Dendritic cell treated with granulocyte-macrophage colony-stimulating factor and Interleukin-4, amounts not matched to agents 40 ng/mL and 50 ng/mL, for 4 days (primary cell): ENCODE measurements around the gene ST6GALNAC3.

Experiments used
- H3K27ac Mint-ChIP-seq: one replicate; pipeline ENCODE4 v1.8.0; 2022; ENCODE audit warnings: mild to moderate bottlenecking, mixed read lengths
- H3K27me3 Mint-ChIP-seq: one replicate; pipeline ENCODE4 v1.8.0; 2022; ENCODE audit warnings: mild to moderate bottlenecking, mixed read lengths
- H3K36me3 Mint-ChIP-seq: one replicate; pipeline ENCODE4 v1.8.0; 2022; ENCODE audit warnings: low read depth, mixed read lengths
- H3K4me1 Mint-ChIP-seq: one replicate; pipeline ENCODE4 v1.8.0; 2022; ENCODE audit warnings: low read depth, mixed read lengths
- H3K4me3 Mint-ChIP-seq: one replicate; pipeline ENCODE4 v1.8.0; 2022; ENCODE audit warnings: mild to moderate bottlenecking, moderate library complexity, mixed read lengths
- H3K9me3 Mint-ChIP-seq: one replicate; pipeline ENCODE4 v1.8.0; 2022; ENCODE audit warnings: mixed read lengths
- intact Hi-C: fragments of 100-400 bp; cut with micrococcal nuclease; formaldehyde crosslinking; loops from one replicate; pipeline ENCODE4 v1.15.0; 2022

The ST6GALNAC3 gene

DNA sequence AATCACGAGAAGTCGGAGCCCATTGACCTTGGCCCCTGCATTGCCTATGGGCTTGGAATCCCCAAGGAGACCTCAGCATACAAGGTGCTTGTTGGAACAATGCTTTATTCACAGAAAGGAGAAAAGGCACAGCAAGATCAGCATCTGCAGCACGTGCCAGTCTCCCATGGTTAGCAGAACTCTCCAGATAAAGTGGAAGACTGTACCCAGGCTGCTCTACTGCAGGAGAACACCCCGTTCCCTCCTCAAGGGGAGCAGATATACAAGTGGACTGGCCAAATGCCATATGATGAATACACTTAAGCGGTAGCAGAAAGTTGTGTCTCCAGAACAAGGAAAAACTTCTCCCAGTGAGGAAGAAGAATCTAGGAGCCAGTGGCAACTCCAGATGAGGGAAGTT lies 53.5 kb downstream of the ST6GALNAC3 start:
- H3K27ac Mint-ChIP-seq: no peak overlapping the region
- no peaks in the 10 kb centered on the region for H3K36me3 Mint-ChIP-seq
- H3K27me3 Mint-ChIP-seq: no peaks in the 10 kb centered on the region
- H3K9me3 Mint-ChIP-seq: no peaks in the 10 kb centered on the region
- no peaks in the 10 kb centered on the region for H3K4me1 Mint-ChIP-seq
- H3K4me3 Mint-ChIP-seq: no peak overlapping the region
- intact Hi-C loops: no loop called here

DNA sequence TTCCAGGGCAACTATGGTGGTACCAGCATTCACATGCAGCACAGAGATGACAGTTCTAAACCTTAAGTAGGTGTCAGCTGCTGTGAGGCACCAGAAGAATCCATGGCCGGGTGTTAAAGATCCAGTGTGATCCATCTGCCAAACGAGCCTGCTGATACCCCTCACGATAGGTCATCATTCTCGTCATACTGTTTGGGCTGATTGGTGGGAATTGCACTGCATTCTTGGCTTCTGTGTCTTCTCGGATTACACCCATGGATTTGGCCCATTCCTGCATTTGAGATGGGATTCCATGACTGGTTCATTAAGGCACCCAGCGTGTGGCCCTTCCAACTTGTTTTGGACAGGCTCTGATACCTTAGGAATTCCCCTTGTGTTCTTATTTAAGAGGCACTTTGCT lies 55.2 kb downstream of the ST6GALNAC3 start:
- no peak overlapping the region for H3K4me3 Mint-ChIP-seq
- H3K4me1 Mint-ChIP-seq: no peaks in the 10 kb centered on the region
- no peaks in the 10 kb centered on the region for H3K9me3 Mint-ChIP-seq
- intact Hi-C loops: no loop called here
- no peaks in the 10 kb centered on the region for H3K36me3 Mint-ChIP-seq
- no peak overlapping the region for H3K27ac Mint-ChIP-seq
- H3K27me3 Mint-ChIP-seq: no peaks in the 10 kb centered on the region

GRCh38 chr1:76130992-76131391 lies 56.4 kb downstream of the ST6GALNAC3 start:
- Mint-ChIP-seq H3K27me3 (no peaks in the 10 kb centered on the region), H3K36me3 (no peaks in the 10 kb centered on the region), H3K27ac (no peak overlapping the region), H3K9me3 (no peaks in the 10 kb centered on the region), H3K4me1 (no peaks in the 10 kb centered on the region), H3K4me3 (no peak overlapping the region)
- intact Hi-C loops: no loop called here

DNA sequence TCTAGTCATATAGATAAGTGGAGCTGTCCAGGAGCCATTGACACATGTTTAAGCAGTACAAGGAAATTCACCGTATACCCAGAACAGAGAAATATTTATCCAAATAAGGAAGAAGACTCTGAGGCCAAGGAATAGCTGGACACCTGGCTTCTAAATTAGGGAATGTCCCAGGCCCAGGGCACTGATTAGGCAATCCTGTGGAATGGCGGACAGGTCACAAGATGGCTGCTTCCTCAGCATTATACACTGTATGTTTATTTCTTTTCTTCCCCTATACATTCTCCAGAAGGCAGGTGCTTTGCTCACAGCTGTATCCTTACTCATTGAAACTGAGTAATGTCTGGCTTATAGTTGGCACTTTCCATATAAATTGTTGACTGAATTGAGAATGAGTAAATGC lies 59.4 kb downstream of the ST6GALNAC3 start:
- Mint-ChIP-seq H3K9me3 (no peaks in the 10 kb centered on the region), H3K4me3 (no peak overlapping the region), H3K27me3 (no peaks in the 10 kb centered on the region), H3K36me3 (no peaks in the 10 kb centered on the region), H3K27ac (no peak overlapping the region), H3K4me1 (no peaks in the 10 kb centered on the region)
- intact Hi-C loops: no loop called here

DNA sequence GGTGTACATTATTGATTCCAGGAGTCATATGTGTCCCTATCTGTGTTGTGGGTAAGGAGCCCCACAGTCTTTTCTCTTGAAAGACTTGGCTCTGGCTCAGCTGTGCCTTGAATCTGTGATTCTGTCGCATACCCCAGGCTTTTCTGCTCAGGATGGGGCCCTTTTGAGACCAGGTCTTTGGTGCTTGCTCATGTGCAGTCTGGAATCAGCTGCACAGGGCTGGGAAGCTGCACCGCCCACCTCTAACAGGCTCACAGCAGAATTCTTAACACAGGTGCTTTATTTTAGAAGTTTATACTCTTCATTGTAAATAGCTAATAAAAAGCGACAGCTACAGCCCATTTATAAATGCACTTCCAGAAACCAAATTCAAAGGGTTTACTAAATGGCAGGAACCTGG lies 61.3 kb downstream of the ST6GALNAC3 start:
- Mint-ChIP-seq H3K36me3 (no peaks in the 10 kb centered on the region), H3K4me1 (no peaks in the 10 kb centered on the region), H3K27ac (no peak overlapping the region), H3K4me3 (no peak overlapping the region), H3K9me3 (no peaks in the 10 kb centered on the region), H3K27me3 (no peaks in the 10 kb centered on the region)
- intact Hi-C loops: no loop called here

DNA sequence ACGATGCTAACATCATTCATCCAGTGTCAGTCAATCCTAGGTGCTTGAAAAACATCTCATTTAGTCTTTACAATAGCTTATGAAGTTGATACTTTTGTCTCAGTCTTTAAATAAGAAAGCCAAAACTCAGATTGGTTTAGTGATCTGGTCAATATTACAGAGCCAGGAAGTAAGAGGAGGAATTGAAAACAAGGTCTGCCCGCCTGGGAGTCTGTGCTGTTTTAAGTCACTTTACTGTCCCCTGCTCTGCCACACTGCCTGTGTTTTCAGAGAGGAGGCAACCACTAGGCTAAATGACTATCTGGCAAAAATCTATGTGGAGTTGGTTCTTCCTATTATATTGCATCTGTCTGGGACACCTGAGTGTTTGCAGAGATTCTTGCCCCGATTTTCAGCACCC lies 62.3 kb downstream of the ST6GALNAC3 start:
- Mint-ChIP-seq H3K27me3 (no peaks in the 10 kb centered on the region), H3K27ac (no peak overlapping the region), H3K4me3 (no peak overlapping the region), H3K36me3 (no peaks in the 10 kb centered on the region), H3K9me3 (no peaks in the 10 kb centered on the region), H3K4me1 (no peaks in the 10 kb centered on the region)
- intact Hi-C loops: no loop called here

- intact Hi-C loops: no loop called here
- Mint-ChIP-seq H3K36me3 (no peaks in the 10 kb centered on the region), H3K9me3 (no peaks in the 10 kb centered on the region), H3K27me3 (no peaks in the 10 kb centered on the region), H3K4me3 (no peak overlapping the region), H3K27ac (no peak overlapping the region), H3K4me1 (no peaks in the 10 kb centered on the region)
Observed at GRCh38 chr1:76137746-76138145, 63.2 kb downstream of the ST6GALNAC3 start.

GRCh38 chr1:76138217-76138616 lies 63.7 kb downstream of the ST6GALNAC3 start:
- H3K4me3 Mint-ChIP-seq: no peak overlapping the region
- H3K27ac Mint-ChIP-seq: no peak overlapping the region

DNA sequence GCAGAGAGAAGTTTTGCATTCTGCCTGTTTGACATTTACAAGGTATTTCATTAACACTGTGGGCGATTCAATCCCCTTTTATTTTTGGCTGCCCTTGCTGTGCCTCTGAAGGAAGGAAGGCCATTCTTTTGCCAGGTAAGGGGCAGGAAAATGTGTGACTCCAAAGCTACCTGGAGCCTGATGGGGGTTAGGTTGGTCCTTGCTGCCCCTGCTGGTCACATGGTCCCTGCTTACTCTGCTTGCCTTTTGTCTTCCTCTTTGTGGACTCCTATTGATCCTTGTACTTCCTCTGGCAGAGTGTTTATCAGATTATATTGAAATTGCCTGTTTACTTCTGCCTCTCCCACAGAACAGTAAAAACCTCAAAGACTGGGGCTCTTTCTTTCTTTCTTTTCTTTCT lies 65.7 kb downstream of the ST6GALNAC3 start:
- Mint-ChIP-seq H3K4me1 (no peaks in the 10 kb centered on the region), H3K27me3 (no peaks in the 10 kb centered on the region), H3K9me3 (no peaks in the 10 kb centered on the region), H3K4me3 (no peak overlapping the region), H3K27ac (no peak overlapping the region), H3K36me3 (no peaks in the 10 kb centered on the region)
- intact Hi-C loops: no loop called here

More at GRCh38 chr1:76138217-76138616, 63.7 kb downstream of the ST6GALNAC3 start:
- intact Hi-C loops: no loop called here
- H3K4me1 Mint-ChIP-seq: no peaks in the 10 kb centered on the region
- H3K36me3 Mint-ChIP-seq: no peaks in the 10 kb centered on the region
- no peaks in the 10 kb centered on the region for H3K27me3 Mint-ChIP-seq
- no peaks in the 10 kb centered on the region for H3K9me3 Mint-ChIP-seq

DNA sequence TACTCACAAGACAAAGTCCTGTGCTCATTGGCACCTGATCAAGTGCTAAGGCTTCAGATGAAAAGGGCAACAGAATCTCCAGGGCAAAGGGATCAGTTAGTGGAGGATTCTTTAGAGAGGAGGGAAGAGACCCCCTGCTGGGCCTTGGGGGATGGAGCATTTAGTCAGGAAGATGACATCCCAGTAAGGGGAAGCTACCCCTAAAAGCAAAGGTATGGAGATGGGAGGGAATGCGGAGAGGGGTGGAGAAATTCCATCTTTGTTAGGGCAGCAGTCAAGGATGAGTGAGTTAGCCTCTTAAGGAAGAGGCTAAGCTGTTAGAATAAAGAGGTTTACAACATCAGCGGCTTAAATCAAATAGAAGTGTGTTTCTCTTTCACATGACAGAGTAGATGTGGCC lies 67.4 kb downstream of the ST6GALNAC3 start:
- intact Hi-C loops: no loop called here
- Mint-ChIP-seq H3K27me3 (no peaks in the 10 kb centered on the region), H3K27ac (no peak overlapping the region), H3K36me3 (no peaks in the 10 kb centered on the region), H3K4me3 (no peak overlapping the region), H3K9me3 (no peaks in the 10 kb centered on the region), H3K4me1 (no peaks in the 10 kb centered on the region)

- intact Hi-C loops: no loop called here
- H3K27ac Mint-ChIP-seq: no peak overlapping the region
- H3K36me3 Mint-ChIP-seq: no peaks in the 10 kb centered on the region
- no peaks in the 10 kb centered on the region for H3K4me1 Mint-ChIP-seq
- no peaks in the 10 kb centered on the region for H3K27me3 Mint-ChIP-seq
- no peaks in the 10 kb centered on the region for H3K9me3 Mint-ChIP-seq
- no peak overlapping the region for H3K4me3 Mint-ChIP-seq
Observed at GRCh38 chr1:76142771-76143540, 68.4 kb downstream of the ST6GALNAC3 start.

- Mint-ChIP-seq H3K4me1 (no peaks in the 10 kb centered on the region), H3K27ac (no peak overlapping the region), H3K27me3 (no peaks in the 10 kb centered on the region), H3K36me3 (no peaks in the 10 kb centered on the region), H3K4me3 (no peak overlapping the region), H3K9me3 (no peaks in the 10 kb centered on the region)
- intact Hi-C loops: no loop called here
Observed at GRCh38 chr1:76144247-76144646, 69.7 kb downstream of the ST6GALNAC3 start.

- intact Hi-C loops: no loop called here
- no peaks in the 10 kb centered on the region for H3K27me3 Mint-ChIP-seq
- H3K27ac Mint-ChIP-seq: no peak overlapping the region
- no peaks in the 10 kb centered on the region for H3K36me3 Mint-ChIP-seq
- no peaks in the 10 kb centered on the region for H3K9me3 Mint-ChIP-seq
- no peaks in the 10 kb centered on the region for H3K4me1 Mint-ChIP-seq
- H3K4me3 Mint-ChIP-seq: no peak overlapping the region
Observed at GRCh38 chr1:76145332-76145731, 70.8 kb downstream of the ST6GALNAC3 start.

GRCh38 chr1:76146184-76146583 lies 71.6 kb downstream of the ST6GALNAC3 start:
- H3K9me3 Mint-ChIP-seq: no peaks in the 10 kb centered on the region
- H3K36me3 Mint-ChIP-seq: no peaks in the 10 kb centered on the region
- H3K4me1 Mint-ChIP-seq: no peaks in the 10 kb centered on the region
- H3K27me3 Mint-ChIP-seq: no peaks in the 10 kb centered on the region
- intact Hi-C loops: no loop called here
- H3K27ac Mint-ChIP-seq: no peak overlapping the region
- H3K4me3 Mint-ChIP-seq: no peak overlapping the region

DNA sequence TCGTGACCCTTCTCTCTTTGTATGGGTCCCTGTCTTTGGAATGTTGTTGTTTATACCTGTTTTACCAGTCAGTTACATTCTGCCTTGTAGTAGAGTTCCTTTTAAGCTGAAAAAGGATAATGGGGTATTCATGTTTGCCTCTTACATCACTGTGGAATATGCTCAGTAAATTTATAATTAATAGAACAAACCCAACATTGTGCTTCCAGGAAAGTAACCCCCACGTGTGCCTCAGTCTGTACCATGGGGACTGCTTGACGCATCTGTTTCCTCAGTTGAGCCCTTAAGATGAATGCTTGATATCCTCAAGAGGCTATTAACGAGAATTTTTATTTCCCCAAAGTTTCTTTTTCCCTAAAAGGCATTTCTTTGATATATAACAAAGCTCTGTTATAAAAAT lies 73.4 kb downstream of the ST6GALNAC3 start:
- no peaks in the 10 kb centered on the region for H3K36me3 Mint-ChIP-seq
- intact Hi-C loops: no loop called here
- H3K4me3 Mint-ChIP-seq: no peak overlapping the region
- no peak overlapping the region for H3K27ac Mint-ChIP-seq
- H3K4me1 Mint-ChIP-seq: no peaks in the 10 kb centered on the region
- H3K9me3 Mint-ChIP-seq: no peaks in the 10 kb centered on the region
- no peaks in the 10 kb centered on the region for H3K27me3 Mint-ChIP-seq
